A549 treated with CpdA at 1 μM for 4 hours (cell line): ENCODE measurements around the gene IL1RAPL2. TPM values are rescaled to one million over a fixed set of nuclear protein-coding genes. Genes with fewer than 3 reads are reported as not detected.

Experiments
- total RNA-seq: library from RNA; stranded (reverse); fragments of 200-300 nt; extraction: Qiagen RNA extraction; gene quantifications from 5 replicates; pipeline ENCODE4 v1.2.3, GENCODE V29; 2022; ENCODE audit warnings: low read depth

The IL1RAPL2 gene
- not detected in 5 replicates for total RNA-seq

DNA sequence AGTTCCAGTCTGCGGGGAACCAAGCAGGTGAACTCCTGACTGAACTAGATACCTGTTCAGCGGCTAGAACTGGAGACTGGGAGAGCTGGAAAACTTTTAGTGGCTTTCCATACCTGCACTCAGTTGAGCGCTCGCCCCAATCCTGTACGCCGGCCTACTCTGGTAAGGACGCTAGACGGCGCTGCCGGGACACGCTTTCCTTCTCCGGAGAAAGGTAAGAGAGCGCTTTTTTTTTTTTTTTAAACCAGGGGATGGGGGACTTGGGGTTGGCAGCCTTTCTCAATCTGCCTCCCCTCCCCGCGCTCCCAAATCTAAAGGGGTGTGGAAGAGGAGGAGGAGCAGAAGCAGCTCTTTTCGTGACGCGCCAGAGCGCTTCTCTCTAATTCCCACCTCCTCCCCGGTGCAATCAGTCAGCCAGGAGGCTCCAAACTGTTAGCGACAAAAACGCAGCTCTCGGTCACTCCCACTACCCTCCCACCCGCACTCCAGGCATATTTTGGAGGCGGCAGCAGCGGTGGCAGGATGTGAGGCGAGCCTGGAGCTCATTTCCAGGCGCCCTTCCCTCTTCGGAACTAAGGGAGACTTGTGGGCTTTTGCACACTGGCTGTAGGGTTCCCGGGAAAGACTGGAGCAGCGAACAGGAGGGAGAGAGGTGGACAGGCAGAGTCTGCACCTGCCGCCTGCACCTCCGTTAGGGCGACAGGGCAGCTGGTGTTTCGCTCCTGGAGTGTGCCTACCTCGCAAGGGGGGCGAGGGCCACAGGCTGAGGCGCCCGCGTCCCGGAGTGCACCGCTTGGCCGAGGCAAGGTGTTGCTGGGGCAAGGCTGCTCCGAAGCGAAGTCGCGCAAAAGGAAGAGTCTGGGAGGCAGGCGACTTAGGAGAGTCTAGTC is at the start of gene IL1RAPL2:
Gene IL1RAPL2 (plus strand): TSS at position 409 of the 890 bp plus-strand sequence.

DNA sequence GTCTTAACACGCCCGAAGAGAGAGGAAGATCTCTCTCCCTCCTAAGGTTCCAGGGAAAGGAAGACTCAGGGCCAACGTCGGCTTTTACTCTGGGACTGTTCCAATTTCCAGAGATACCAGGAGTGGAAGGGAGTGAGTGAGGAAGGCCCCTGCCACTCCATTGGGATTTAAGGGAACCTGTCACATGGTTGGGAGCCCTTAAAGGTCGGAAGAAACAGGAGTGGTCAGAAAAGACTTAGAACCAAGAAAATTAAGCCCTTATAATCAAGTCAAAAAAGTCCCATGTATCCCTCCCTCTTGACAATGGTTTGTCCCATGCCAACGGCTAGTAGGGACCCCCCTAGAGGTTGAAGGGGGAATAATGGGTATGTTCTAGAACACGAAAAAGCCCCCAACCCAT is 654.6 kb downstream of the IL1RAPL2 start, which contains the start of gene TEX13A:
Gene TEX13A (minus strand): TSS at position 59 of the 400 bp plus-strand sequence. CDS start 297 bp downstream, outside the sequence.

